ENCODE results near the gene HOXB8.
A peak's percentile ranks its signal among the peaks of the same experiment; 100 is the strongest.

Gene HOXB8

GRCh38 chr17:48610282-48611211, 4.5 kb downstream of the HOXB8 start, which contains the start of gene HOXB7:
HOXB7 (minus strand) TSS chr17:48611017; CDS start chr17:48610918, 99 bp downstream.
- DNase-seq = peak; percentile 65

GRCh38 chr17:48609759-48610281, 5.3 kb downstream of the HOXB8 start:
- no peak for DNase-seq

GRCh38 chr17:48609033-48609432, 6.1 kb downstream of the HOXB8 start:
- DNase-seq = no peak

- DNase-seq = no peak
Measured at GRCh38 chr17:48608494-48608834, 6.6 kb downstream of the HOXB8 start.

GRCh38 chr17:48606892-48607614, 8.0 kb downstream of the HOXB8 start:
- DNase-seq = no peak

- DNase-seq = no peak
Measured at GRCh38 chr17:48605991-48606891, 8.9 kb downstream of the HOXB8 start.

GRCh38 chr17:48605409-48605919, 9.6 kb downstream of the HOXB8 start:
- DNase-seq = no peak

- DNase-seq = no peak
Measured at GRCh38 chr17:48604770-48605329, 10.2 kb downstream of the HOXB8 start, which contains the start of gene HOXB6. HOXB6 (minus strand) TSS chr17:48604986; CDS start chr17:48598150, 6,836 bp downstream.

- DNase-seq = no peak
Measured at GRCh38 chr17:48603959-48604769, 10.9 kb downstream of the HOXB8 start.

GRCh38 chr17:48601539-48602425, 13.3 kb downstream of the HOXB8 start:
- no peak for DNase-seq

- DNase-seq = no peak
Measured at GRCh38 chr17:48601207-48601538, 13.9 kb downstream of the HOXB8 start.

- DNase-seq = no peak
Measured at GRCh38 chr17:48600244-48601098, 14.6 kb downstream of the HOXB8 start.

GRCh38 chr17:48599354-48599753, 15.7 kb downstream of the HOXB8 start:
- DNase-seq = no peak

GRCh38 chr17:48598736-48599135, 16.4 kb downstream of the HOXB8 start:
- DNase-seq = no peak

- DNase-seq = peak; percentile 43
Measured at GRCh38 chr17:48597778-48598631, 17.1 kb downstream of the HOXB8 start.

GRCh38 chr17:48597528-48597777, 17.6 kb downstream of the HOXB8 start:
- no peak for DNase-seq

GRCh38 chr17:48596735-48597527, 18.2 kb downstream of the HOXB8 start:
- DNase-seq = no peak
